KMS-11 (cell line): ENCODE data around the gene CNTN5.

ENCODE experiments used
- H2AFZ ChIP-seq: fragments of 200-600 bp; sonication (generic); 2 replicates; pipeline ENCODE4 v1.6.1; 2016; ENCODE audit warnings: antibody characterized with exemption, mixed run types, low read depth
- H3K27ac ChIP-seq: fragments of 200-600 bp; sonication (generic); 2 replicates; pipeline ENCODE4 v1.6.1; 2016; ENCODE audit warnings: mild to moderate bottlenecking, mixed run types
- H3K27me3 ChIP-seq: fragments of 200-600 bp; sonication (generic); 2 replicates; pipeline ENCODE4 v1.6.1; 2017; ENCODE audit warnings: mild to moderate bottlenecking, low read depth, mixed run types, moderate library complexity; ENCODE audit not compliant: insufficient read depth
- H3K36me3 ChIP-seq: fragments of 200-600 bp; sonication (generic); 2 replicates; pipeline ENCODE4 v1.6.1; 2017; ENCODE audit warnings: mild to moderate bottlenecking, mixed run types; ENCODE audit not compliant: insufficient read depth
- H3K4me1 ChIP-seq: fragments of 200-600 bp; sonication (generic); 2 replicates; pipeline ENCODE4 v1.6.1; 2016; ENCODE audit warnings: mild to moderate bottlenecking, low read depth, mixed run types; ENCODE audit not compliant: poor library complexity, severe bottlenecking
- H3K4me2 ChIP-seq: fragments of 200-600 bp; sonication (generic); 2 replicates; pipeline ENCODE4 v1.7.0; 2016; ENCODE audit warnings: mild to moderate bottlenecking, mixed run types
- H3K4me3 ChIP-seq: fragments of 200-600 bp; sonication (generic); IDR thresholded peaks from 2 replicates; pipeline ENCODE4 v1.6.1; 2017; ENCODE audit warnings: low read depth, low read length, mixed read lengths; ENCODE audit not compliant: insufficient read depth
- H3K79me2 ChIP-seq: fragments of 200-600 bp; sonication (generic); 2 replicates; pipeline ENCODE4 v1.6.1; 2016; ENCODE audit warnings: low read depth, mixed run types; ENCODE audit not compliant: insufficient read depth
- H3K9ac ChIP-seq: fragments of 200-600 bp; sonication (generic); 2 replicates; pipeline ENCODE4 v1.6.1; 2016; ENCODE audit warnings: mild to moderate bottlenecking, mixed run types
- H4K20me1 ChIP-seq: fragments of 200-600 bp; sonication (generic); 2 replicates; pipeline ENCODE4 v1.6.1; 2016; ENCODE audit warnings: mild to moderate bottlenecking, mixed run types; ENCODE audit not compliant: insufficient read depth
- TF ChIP-seq, protein P1 (sequence below): fragments of 200-600 bp; sonication (generic); conservative IDR thresholded peaks from 2 replicates; pipeline ENCODE4 v1.6.1; 2017; ENCODE audit warnings: low read depth, mild to moderate bottlenecking, antibody characterized with exemption, low read length, moderate library complexity, mixed read lengths

The CNTN5 gene

DNA sequence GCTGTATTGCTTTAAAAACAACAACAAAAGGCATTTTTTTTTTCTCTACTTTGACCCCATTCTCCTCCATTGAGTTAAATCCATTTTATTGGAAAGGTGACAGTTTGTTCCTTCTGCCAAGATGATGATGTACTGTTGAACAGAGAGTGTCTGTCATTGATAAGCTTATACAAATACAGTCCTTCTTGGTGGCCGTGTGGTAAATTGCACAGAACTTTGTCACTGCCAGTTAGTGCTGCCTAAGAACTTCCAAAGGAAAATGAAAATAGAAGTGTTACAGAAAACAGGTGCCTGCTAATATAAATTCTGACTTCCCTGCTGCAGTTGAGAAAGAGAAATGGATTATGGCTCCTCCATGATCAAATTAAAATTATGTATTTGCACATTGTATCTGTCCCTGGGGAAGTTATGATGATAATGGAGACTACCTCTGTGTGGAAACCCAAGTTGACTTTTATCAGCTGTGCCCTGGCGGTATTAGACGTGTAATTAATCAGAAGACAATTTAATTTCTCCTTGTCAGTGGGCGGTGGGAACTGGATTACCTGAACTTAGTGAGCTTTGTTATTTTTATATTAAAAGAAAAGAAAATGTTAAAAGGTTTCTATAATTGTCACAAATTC is 546.7 kb downstream of the CNTN5 start:
- TF ChIP-seq, protein P1, sequence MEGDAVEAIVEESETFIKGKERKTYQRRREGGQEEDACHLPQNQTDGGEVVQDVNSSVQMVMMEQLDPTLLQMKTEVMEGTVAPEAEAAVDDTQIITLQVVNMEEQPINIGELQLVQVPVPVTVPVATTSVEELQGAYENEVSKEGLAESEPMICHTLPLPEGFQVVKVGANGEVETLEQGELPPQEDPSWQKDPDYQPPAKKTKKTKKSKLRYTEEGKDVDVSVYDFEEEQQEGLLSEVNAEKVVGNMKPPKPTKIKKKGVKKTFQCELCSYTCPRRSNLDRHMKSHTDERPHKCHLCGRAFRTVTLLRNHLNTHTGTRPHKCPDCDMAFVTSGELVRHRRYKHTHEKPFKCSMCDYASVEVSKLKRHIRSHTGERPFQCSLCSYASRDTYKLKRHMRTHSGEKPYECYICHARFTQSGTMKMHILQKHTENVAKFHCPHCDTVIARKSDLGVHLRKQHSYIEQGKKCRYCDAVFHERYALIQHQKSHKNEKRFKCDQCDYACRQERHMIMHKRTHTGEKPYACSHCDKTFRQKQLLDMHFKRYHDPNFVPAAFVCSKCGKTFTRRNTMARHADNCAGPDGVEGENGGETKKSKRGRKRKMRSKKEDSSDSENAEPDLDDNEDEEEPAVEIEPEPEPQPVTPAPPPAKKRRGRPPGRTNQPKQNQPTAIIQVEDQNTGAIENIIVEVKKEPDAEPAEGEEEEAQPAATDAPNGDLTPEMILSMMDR: no peak
- Histone ChIP-seq H3K79me2 (no peaks in the 10 kb centered on the region), H3K27ac (no peak overlapping the region), H3K4me2 (no peak overlapping the region), H3K36me3 (no peaks in the 10 kb centered on the region), H3K4me3 (no peak overlapping the region), H3K9ac (no peak overlapping the region), H2AFZ (no peak overlapping the region), H3K27me3 (no peaks in the 10 kb centered on the region), H3K4me1 (no peaks in the 10 kb centered on the region), H4K20me1 (no peaks in the 10 kb centered on the region)

DNA sequence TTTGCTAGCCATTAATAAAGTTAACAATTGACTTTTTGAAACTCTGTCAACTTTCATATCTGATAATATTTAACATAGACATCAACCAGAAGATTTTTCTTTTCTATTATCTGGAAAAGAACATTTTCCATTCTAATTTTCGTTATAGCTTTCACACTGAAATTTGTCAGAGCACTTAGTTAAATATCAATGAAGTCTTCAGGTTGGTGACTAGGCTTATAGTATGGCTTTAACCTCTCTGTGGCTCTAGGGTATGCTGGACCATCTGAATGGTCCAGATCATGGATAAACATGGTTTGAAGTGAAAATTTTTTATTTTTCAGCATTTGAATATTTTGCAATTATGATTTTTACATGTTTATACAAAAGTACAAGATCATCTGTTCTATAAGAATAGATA is 548.1 kb downstream of the CNTN5 start:
- no peak overlapping the region for H3K4me2 ChIP-seq
- H4K20me1 ChIP-seq: no peaks in the 10 kb centered on the region
- H3K27ac ChIP-seq: no peak overlapping the region
- no peaks in the 10 kb centered on the region for H3K27me3 ChIP-seq
- H3K79me2 ChIP-seq: no peaks in the 10 kb centered on the region
- no peak overlapping the region for H2AFZ ChIP-seq
- no peak overlapping the region for H3K4me3 ChIP-seq
- no peak overlapping the region for H3K9ac ChIP-seq
- no peaks in the 10 kb centered on the region for H3K36me3 ChIP-seq
- H3K4me1 ChIP-seq: no peaks in the 10 kb centered on the region
- TF ChIP-seq, protein P1: no peak

DNA sequence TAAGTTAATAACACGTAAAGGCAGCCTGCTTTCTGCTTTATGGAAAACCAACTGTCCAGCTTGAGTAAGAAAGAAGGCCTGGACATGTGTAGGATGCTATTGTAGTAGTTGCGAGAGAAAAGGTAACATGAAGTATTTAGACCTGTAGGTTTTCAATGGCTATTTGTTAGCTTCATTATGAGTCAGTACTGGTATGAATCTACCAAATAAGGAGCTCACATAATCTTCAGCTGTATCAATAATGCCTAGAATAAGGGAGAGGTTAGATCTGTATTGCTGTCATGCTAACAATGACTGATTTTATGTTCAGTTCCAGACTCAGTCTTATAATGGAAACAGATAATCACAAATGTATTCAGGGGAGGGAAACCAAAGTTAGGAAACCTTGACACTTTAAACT is 550.3 kb downstream of the CNTN5 start:
- Histone ChIP-seq H3K36me3 (no peaks in the 10 kb centered on the region), H3K4me1 (no peaks in the 10 kb centered on the region), H3K27ac (no peak overlapping the region), H3K4me2 (no peak overlapping the region), H2AFZ (no peak overlapping the region), H3K9ac (no peak overlapping the region), H3K79me2 (no peaks in the 10 kb centered on the region), H3K4me3 (no peak overlapping the region), H3K27me3 (no peaks in the 10 kb centered on the region), H4K20me1 (no peaks in the 10 kb centered on the region)
- TF ChIP-seq, protein P1: no peak

DNA sequence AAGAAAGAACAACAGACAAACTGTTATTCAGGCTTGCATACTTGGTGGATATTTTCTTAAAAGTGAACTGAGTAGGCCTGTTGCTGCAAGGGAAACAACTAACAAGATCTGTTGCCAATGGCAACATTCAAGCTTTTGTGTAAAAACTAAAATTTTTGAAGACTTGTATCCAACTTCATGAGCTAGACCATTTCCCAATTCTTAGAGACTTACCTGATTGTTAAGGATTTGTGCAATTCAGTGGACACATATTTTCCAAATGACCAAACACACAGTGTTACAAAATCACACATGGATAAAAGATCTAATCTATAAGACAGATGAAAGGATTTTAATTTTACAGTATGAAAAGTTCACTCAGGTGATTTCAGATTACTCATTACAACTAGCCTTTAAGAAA is 564.1 kb downstream of the CNTN5 start:
- H3K4me2 ChIP-seq: no peak overlapping the region
- H3K4me1 ChIP-seq: no peaks in the 10 kb centered on the region
- TF ChIP-seq, protein P1: no peak
- H3K4me3 ChIP-seq: no peak overlapping the region
- H2AFZ ChIP-seq: no peak overlapping the region
- H3K36me3 ChIP-seq: no peaks in the 10 kb centered on the region
- no peaks in the 10 kb centered on the region for H3K79me2 ChIP-seq
- no peak overlapping the region for H3K9ac ChIP-seq
- no peaks in the 10 kb centered on the region for H4K20me1 ChIP-seq
- H3K27me3 ChIP-seq: no peaks in the 10 kb centered on the region
- H3K27ac ChIP-seq: no peak overlapping the region
